Renal cortical epithelial cell (primary cell): ENCODE results near the gene COG2. TPM values are rescaled to one million over a fixed set of nuclear protein-coding genes. Genes with fewer than 3 reads are reported as not detected.
A peak's percentile ranks its signal among the peaks of the same experiment; 100 is the strongest.
"Not testable (repeated sequence)": the region's sequence is repeated elsewhere in the genome, so short reads cannot be mapped to it uniquely, and the experiment has no call there.

Experiments used
- DNase-seq: peaks from one replicate; pipeline ENCODE4 v3.0.0-alpha.2; 2011; ENCODE audit warnings: low read depth
- total RNA-seq: library from RNA; depleted of rRNA; stranded (reverse); fragments of >200 nt; gene quantifications from 2 replicates; pipeline ENCODE4 v1.2.3, GENCODE V29; 2014

The COG2 gene
- total RNA-seq, 1 donor from 2014 or later = 39.4 TPM

- peak; percentile 83 for DNase-seq
Observed at GRCh38 chr1:230713915-230714764, 71.9 kb downstream of the COG2 start, which contains the start of gene AGT. Gene AGT (minus strand): TSS chr1:230714122. CDS start chr1:230710823, 3,299 bp downstream.

- peak; percentile 18 for DNase-seq
Observed at GRCh38 chr1:230715510-230715909, 73.2 kb downstream of the COG2 start.

GRCh38 chr1:230716453-230716852, 74.2 kb downstream of the COG2 start:
- DNase-seq = not testable (repeated sequence)

GRCh38 chr1:230717251-230717650, 75.0 kb downstream of the COG2 start:
- peak; percentile 15 for DNase-seq

GRCh38 chr1:230721849-230722522, 79.7 kb downstream of the COG2 start:
- DNase-seq = not testable (repeated sequence)

- DNase-seq = no peak
Observed at GRCh38 chr1:230725256-230726012, 83.2 kb downstream of the COG2 start.

GRCh38 chr1:230728710-230729392, 86.6 kb downstream of the COG2 start:
- peak; percentile 16 for DNase-seq

- DNase-seq = no peak
Observed at GRCh38 chr1:230730977-230731376, 88.7 kb downstream of the COG2 start.

- no peak for DNase-seq
Observed at GRCh38 chr1:230735447-230735846, 93.2 kb downstream of the COG2 start.

GRCh38 chr1:230737622-230738262, 95.5 kb downstream of the COG2 start:
- no peak for DNase-seq

- no peak for DNase-seq
Observed at GRCh38 chr1:230739564-230740290, 97.4 kb downstream of the COG2 start.

Other genes with a start within 250 kb of the COG2 start
- gene PGBD5, start 216.1 kb upstream of the COG2 start, total RNA-seq = 19.7 and 54.5 TPM in 2 replicates
- gene AGT, start 71.6 kb downstream of the COG2 start, total RNA-seq = 1.2 and 2.9 TPM in 2 replicates
- 0.05 TPM in 1 of 2 replicates, not detected in the other for gene CAPN9, start 104.9 kb downstream of the COG2 start, total RNA-seq
- gene C1orf198, start 226.0 kb downstream of the COG2 start, total RNA-seq = 22.1 and 24.5 TPM in 2 replicates